ENCODE measurements around the gene MCM9.
"Not testable (repeated sequence)": the region's sequence is repeated elsewhere in the genome, so short reads cannot be mapped to it uniquely, and the experiment has no call there.

GRCh38 chr6:118796548-118796947, 138.4 kb downstream of the MCM9 start:
- not testable (repeated sequence) for TF ChIP-seq CTCF (IDR thresholded peaks at IDR 0.05; ENCODE audit: low read depth, low read length)
- TF ChIP-seq, protein P1, sequence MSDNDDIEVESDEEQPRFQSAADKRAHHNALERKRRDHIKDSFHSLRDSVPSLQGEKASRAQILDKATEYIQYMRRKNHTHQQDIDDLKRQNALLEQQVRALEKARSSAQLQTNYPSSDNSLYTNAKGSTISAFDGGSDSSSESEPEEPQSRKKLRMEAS (IDR thresholded peaks at IDR 0.05; ENCODE audit: low read depth, low read length), result not testable (repeated sequence)

All from NB4 (cell line).